HG03460 (cell line): ENCODE measurements around the gene GATA3.
A peak's percentile ranks its signal among the peaks of the same experiment; 100 is the strongest.

Experiments
- ATAC-seq: cut with Tn5 transposase; IDR thresholded peaks from one replicate; pipeline ENCODE4 v1.9.1; 2021; ENCODE audit not compliant: unreplicated experiment

Gene GATA3

DNA sequence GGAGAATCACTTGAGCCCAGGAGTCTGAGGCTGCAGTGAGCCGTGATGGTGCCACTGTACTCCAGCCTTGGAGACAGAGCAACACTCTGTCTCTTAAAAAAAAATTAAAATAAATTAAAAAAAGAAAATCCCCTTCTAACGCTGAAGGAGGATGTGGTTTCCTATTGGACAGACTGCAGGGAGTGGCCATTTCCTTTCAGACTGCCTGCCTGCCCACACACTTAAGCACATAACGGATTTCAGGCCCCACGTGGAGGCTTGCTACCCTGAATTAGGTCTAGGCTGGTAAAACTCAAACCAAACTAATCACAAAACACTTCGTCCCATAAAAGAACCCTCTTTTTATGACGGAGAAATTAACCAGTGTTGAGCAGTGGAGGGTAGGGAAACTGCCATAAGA lies 34.0 kb downstream of the GATA3 start:
- peak; percentile 79 for ATAC-seq

DNA sequence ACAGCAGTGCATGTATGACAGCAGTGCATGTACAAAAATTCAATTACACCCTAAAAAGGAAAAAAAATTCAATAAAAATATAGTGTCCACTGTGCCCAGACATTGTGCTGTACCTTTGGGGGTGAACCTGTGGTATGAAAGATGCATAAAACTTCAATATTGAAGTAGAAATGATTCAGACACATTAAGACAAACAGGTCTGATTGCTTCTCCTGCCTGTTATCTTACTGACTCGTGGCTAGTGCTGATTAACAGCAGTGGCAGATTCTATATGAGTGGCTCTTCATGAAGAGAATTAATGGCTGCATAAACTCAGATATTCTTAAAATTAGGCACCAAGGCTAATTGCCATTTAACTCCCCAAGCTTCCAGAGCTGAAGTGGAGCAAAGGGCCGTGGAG lies 37.9 kb downstream of the GATA3 start:
- ATAC-seq = no peak

DNA sequence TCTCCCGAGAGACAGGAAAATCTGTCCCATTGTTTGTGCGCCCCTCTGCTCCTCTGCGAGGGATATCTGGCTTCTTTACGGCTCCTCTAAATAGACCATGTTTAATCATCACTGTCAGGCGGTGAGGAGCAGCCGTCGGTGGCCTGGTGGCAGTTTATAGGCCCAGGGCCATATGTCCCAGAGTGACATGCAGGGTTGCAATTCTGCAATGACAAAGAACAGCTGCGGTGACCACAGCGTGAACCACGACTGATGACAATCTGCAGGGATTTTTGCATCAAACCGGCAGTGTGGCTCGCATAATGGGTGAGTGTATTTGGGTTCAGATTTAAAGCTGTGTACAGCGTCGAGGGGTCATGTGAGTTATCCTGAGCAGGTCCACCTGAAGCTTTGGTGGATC lies 41.5 kb downstream of the GATA3 start:
- ATAC-seq = no peak

- ATAC-seq = no peak
Observed at GRCh38 chr10:8096931-8097330, 42.4 kb downstream of the GATA3 start.

DNA sequence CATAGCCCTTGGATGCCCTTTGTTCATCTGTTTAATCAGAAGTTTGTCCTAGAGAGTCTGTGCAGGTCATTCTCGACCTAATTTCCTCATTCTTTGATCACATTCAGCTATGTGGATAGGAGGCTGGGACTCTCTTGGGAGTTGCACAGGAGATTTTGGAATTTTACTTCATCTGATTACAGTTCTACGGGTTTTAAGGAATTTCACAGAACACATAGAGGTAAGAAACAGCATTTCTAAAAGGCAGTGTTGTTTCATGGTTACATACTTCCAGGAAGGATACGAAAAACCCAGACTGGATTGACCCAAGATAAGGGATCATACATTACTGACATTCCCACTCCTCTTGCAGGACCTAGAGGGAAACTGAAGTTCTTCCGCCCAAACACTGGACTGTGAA lies 45.9 kb downstream of the GATA3 start:
- no peak for ATAC-seq

GRCh38 chr10:8102708-8103401 lies 48.4 kb downstream of the GATA3 start:
- no peak for ATAC-seq

DNA sequence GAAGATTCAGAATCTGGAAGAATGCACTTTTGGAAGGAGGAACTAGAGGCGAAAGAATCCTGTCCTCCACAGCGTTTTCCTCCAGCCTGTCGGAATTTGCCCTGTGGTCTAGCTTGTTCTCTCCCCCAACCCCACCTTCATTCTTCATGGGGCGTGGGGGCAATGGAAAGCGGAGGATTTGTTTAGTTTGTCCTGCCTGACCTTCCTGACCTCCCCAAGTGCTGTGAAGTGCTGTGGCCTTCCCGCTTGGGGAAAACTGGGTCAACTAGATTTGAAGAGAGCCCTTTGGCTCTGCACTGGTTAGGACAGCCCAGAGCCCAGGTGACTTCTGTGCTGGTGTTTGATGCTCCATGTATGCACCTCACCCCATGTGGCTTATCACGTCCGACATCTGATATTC lies 49.1 kb downstream of the GATA3 start:
- ATAC-seq = no peak

GRCh38 chr10:8104005-8104404 lies 49.5 kb downstream of the GATA3 start:
- no peak for ATAC-seq

DNA sequence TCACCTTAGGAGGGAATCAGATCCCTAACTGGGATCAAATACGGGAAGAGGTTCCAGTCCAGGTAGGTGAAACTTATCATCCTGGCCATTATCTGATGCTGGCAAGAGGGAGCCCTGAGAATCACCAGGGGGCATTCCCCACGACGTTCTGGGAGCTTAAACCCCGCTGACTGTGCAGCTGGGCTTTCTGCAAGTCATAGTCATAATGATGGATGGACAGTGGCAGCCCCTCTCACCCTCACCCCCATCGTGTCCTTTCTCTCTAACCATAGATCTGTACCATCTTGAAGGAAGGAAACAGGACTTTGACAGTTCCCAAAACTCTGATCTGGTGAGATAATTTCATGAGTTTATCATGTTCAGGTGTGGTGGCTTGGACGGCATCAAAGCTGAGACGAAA lies 50.2 kb downstream of the GATA3 start:
- ATAC-seq = no peak

- no peak for ATAC-seq
Observed at GRCh38 chr10:8105932-8106331, 51.4 kb downstream of the GATA3 start.

DNA sequence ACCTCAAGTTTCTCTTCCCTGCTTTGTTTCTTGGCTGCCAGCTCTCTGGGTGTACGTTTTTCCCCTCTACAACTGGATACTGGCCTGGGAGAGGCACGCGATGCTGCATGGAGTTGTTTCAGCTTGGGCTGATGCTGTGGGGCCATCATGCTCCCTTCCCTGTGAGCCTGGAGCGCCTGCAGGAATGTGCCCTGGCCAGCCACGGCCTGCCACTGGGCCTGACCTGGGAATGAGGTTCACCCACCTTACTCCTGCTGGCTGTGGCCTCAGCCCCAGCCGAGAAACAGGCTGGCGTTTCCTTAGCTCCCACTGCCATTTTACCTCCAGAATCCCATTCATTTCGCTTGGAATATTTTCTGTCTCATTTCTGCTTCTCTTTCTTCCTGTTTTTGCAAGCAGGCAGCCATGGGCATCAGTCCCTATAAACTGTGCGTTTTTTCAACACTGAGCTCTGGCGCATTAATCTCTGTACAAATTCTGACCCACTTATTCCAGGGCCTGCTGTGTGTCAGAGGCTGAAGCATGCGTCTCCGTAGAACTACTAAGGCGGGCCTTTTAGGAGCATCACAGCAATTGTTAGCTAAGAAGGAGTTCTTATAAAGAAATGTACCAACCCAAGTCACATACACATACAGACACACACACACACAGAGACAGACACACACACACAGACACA lies 57.9 kb downstream of the GATA3 start:
- no peak for ATAC-seq

DNA sequence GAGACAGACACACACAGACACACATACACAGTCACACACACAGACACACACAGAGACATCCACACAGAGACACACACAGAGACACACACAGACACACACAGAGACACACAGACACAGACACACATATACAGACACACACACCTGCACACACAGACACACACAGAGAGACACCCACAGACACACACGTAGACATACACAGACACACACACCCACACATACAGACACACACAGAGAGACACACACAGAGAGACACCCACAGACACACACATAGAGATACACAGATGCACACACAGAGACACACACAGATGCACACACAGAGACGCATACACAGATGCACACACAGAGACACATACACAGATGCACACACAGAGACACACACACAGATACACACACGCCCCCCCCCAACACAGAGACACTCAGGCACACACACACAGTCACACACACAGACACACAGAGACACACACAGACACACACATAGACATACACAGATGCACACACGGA lies 58.5 kb downstream of the GATA3 start:
- no peak for ATAC-seq

- ATAC-seq = no peak
Observed at GRCh38 chr10:8113616-8114015, 59.1 kb downstream of the GATA3 start.

DNA sequence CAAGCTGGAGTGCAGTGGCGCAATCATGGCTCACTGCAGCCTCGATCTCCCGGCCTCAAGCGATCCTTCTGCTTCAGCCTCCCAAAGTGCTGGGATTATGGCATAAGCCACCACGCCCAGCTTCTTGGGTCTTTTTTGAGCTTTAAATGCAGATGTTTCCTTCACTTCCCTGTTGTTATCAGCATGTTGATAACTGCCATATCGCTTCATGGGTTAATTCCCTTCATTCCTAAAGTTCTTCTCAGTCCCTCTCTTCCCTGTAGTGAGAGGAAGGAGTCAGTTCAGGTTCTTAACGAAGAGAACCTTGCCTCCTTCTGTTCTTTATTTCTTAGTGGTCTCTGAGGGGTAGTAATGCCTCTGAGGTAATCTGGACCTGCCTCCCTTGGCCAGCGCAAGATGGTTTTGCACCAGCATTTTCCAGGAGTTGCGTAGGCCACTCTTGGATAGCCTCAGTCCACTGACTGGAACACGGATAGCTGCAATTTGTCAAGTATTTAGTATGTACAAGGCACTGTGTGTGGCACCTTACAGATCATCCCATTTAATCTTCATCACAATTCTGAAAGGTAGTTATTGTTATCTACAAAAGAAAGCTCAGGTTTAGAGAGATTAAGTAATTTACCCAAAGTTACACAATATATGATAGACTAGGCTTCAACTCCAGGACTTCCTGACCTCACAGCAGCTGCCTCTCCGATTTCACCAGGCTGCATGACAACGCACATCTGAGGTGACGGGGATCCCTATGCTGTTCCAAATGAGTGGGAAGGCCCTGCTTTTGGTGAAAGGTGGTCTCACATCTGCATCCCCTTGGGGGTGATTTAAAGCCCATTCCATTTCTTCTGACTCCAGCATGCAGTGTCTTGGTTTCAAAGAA lies 60.5 kb downstream of the GATA3 start:
- ATAC-seq = no peak

- no peak for ATAC-seq
Observed at GRCh38 chr10:8115618-8115980, 61.1 kb downstream of the GATA3 start.

DNA sequence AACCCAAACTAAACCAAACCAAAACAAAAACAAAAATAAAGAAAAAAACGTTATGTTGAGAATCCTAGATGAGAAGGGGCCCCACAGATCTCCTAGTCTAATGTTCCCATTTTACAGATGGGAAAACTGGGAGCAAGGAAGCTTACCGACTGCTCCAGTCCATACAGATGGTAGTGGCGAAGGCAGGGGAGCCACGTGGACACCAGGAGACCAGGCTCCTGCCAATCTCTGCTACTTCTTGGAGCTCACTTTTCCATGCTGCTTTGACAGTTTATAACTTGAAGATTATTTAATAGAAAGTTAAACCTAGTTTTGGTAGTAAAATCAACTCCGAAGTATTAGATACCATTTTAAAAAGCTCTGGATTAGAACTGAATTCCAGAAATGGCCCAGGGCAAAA lies 62.0 kb downstream of the GATA3 start:
- no peak for ATAC-seq

DNA sequence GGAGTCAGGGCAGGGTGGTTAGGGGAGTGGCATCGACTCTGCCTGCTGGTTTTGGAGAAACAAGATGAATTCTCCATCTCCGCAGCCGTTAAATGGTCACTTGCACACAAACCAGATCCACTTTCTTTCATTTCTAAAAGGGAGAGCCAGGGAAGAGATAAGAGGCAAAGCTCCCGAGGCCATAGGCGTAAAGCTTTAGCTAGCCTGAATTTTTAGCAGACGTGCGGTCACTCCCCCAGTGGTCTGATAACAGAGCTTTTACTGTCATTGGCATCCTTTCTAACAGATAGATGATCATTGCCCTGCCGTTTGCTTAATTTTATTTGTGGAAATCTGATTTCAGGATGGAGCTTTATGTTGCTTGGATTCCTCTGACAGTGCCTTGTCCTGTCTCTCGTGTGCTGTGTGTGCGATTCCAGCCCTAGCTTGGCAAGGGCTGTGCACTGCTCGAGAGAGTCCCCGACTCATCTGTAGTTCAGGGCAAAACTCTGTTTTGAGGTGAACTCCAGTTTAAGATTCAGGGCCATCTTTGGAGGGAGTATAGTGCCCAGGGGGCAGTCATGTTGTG lies 62.5 kb downstream of the GATA3 start:
- no peak for ATAC-seq

GRCh38 chr10:8121201-8121890 lies 66.9 kb downstream of the GATA3 start:
- ATAC-seq = no peak

DNA sequence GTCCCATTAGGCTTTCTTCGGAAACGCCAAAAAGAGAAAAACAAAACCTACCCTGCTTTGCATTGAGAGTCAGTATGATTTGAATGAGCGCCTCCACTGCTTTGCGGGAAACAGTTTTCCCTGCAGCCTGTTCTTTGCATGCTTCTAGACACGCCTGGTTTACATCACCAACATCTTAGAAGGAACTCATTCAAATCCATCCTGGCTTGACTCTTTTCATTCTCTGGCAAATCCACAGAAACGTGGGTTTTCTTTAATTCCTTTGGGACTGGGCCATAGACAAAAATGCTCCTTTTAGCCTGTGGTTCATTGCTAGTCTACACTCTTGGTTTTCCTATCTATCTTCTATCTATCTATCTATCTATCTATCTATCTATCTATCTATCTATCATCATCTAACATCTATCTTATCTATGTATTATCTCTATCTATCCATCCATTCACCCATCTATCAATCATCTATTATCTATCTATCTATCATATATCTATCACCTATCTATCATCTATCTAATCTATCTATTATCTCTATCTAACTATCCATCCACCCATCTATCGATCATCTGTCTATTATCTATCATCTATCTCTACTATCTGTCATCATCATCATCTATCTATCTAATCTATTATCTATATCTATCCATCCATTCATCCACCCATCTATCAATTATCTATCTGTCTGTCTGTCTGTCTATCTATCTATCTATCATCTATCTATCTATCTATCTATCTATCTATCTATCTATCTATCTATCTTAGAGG lies 68.3 kb downstream of the GATA3 start:
- ATAC-seq = no peak

DNA sequence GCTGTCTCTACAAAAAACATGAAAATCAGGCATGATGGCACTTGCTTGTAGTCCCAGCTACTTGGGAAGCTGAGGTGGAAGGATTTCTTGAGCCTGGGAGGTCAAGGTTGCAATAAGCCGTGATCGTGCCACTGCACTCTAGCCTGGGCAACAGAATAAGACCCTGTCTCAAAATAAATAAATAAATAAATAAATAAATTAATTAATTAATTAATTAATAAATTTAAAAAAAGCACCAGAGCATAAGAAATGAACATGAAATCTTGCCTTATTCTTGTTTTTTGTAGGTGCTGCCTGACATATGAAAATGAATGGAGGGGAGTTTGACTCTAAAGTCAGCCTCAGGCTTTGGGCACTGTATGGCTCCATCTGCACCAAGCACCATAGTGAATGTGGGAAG lies 69.9 kb downstream of the GATA3 start:
- ATAC-seq = no peak
